PC-3 (cell line): ENCODE results near the gene TTC24.
A peak's percentile ranks its signal among the peaks of the same experiment; 100 is the strongest.

Source experiments
- EZH2 ChIP-seq: fragments of 300-600 bp; sonication (generic); IDR thresholded peaks from one replicate; pipeline ENCODE4 v1.6.1; 2017; ENCODE audit warnings: antibody characterized with exemption, mild to moderate bottlenecking, low read length; ENCODE audit not compliant: unreplicated experiment
- TF ChIP-seq, protein P1 (sequence below): fragments of 300-600 bp; sonication (generic); conservative IDR thresholded peaks from 2 replicates; pipeline ENCODE4 v1.5.1; 2017; ENCODE audit warnings: antibody characterized with exemption, low read depth, mild to moderate bottlenecking, low read length

DNA sequence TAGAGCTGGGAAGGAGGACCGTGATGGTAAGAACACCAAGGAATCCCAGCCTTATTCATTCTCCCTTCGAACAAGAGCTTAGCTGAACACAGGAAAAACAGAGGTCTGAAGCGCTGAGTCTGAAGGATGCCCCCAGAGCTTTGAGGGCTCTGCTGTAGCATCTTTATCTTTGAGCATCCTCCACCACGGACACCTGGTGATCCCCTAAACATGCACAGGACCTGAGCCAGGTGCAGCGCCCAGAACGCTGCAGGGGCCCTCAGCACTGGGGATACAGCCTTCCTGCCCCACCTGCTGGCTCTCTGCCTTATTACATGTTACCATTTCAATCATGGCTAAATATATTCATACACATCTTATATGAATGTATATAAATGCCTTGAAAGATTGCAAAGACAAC lies 29.5 kb downstream of the TTC24 start:
- TF ChIP-seq, protein P1, sequence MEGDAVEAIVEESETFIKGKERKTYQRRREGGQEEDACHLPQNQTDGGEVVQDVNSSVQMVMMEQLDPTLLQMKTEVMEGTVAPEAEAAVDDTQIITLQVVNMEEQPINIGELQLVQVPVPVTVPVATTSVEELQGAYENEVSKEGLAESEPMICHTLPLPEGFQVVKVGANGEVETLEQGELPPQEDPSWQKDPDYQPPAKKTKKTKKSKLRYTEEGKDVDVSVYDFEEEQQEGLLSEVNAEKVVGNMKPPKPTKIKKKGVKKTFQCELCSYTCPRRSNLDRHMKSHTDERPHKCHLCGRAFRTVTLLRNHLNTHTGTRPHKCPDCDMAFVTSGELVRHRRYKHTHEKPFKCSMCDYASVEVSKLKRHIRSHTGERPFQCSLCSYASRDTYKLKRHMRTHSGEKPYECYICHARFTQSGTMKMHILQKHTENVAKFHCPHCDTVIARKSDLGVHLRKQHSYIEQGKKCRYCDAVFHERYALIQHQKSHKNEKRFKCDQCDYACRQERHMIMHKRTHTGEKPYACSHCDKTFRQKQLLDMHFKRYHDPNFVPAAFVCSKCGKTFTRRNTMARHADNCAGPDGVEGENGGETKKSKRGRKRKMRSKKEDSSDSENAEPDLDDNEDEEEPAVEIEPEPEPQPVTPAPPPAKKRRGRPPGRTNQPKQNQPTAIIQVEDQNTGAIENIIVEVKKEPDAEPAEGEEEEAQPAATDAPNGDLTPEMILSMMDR = peak; percentile 88
- no peak for TF ChIP-seq EZH2
